ENCODE results near the gene GBGT1.
"Not testable (repeated sequence)": the region's sequence is repeated elsewhere in the genome, so short reads cannot be mapped to it uniquely, and the experiment has no call there.

Gene GBGT1

GRCh38 chr9:133171161-133171961, 7.6 kb upstream of the GBGT1 start:
- H3K4me1 ChIP-seq: no peaks in the 10 kb centered on the region
- no peak overlapping the region for H3K4me3 ChIP-seq
- no peaks in the 10 kb centered on the region for H3K36me3 ChIP-seq
- TF ChIP-seq CTCF (IDR thresholded peaks at IDR 0.05): no peak
- H3K27ac ChIP-seq: no peak overlapping the region
- no peak for DNase-seq
- intact Hi-C loops (cut with DNase I; ENCODE audit: low total_unique reads): no loop called here
- H3K27me3 ChIP-seq: peaks cover 0 to 24% of the 10 kb centered on the region in 2 donors
- H3K9me3 ChIP-seq: no peaks in the 10 kb centered on the region

- TF ChIP-seq CTCF (IDR thresholded peaks at IDR 0.05): no peak
- H3K9me3 ChIP-seq: no peaks in the 10 kb centered on the region
- no peak for DNase-seq
These were observed 7.0 kb upstream of the GBGT1 start for GRCh38 chr9:133170716-133171115.

GRCh38 chr9:133169687-133170086, 6.0 kb upstream of the GBGT1 start:
- H3K27ac ChIP-seq; H3K9me3 ChIP-seq; H3K4me1 ChIP-seq; DNase-seq; H3K4me3 ChIP-seq; intact Hi-C loops (cut with DNase I; ENCODE audit: low total_unique reads); H3K36me3 ChIP-seq: not testable (repeated sequence)
- peaks cover 0 to 26% of the 10 kb centered on the region in 2 donors for H3K27me3 ChIP-seq

More at GRCh38 chr9:133170716-133171115, 7.0 kb upstream of the GBGT1 start:
- no peaks in the 10 kb centered on the region for H3K4me1 ChIP-seq
- no peaks in the 10 kb centered on the region for H3K36me3 ChIP-seq
- intact Hi-C loops (cut with DNase I; ENCODE audit: low total_unique reads): no loop called here
- H3K27ac ChIP-seq: no peak overlapping the region
- H3K27me3 ChIP-seq: peaks cover 0 to 26% of the 10 kb centered on the region in 2 donors
- no peak overlapping the region for H3K4me3 ChIP-seq

- intact Hi-C loops (cut with DNase I; ENCODE audit: low total_unique reads): no loop called here
- no peak for DNase-seq
- no peaks in the 10 kb centered on the region for H3K9me3 ChIP-seq
- H3K27ac ChIP-seq: no peak overlapping the region
- H3K27me3 ChIP-seq: peaks cover 0 to 30% of the 10 kb centered on the region in 2 donors
- H3K4me3 ChIP-seq: no peak overlapping the region
- H3K4me1 ChIP-seq: peaks cover 0 to 2% (median under 1%) of the 10 kb centered on the region in 4 donors
- TF ChIP-seq CTCF (IDR thresholded peaks at IDR 0.05): no peak
- no peaks in the 10 kb centered on the region for H3K36me3 ChIP-seq
These were observed 5.4 kb upstream of the GBGT1 start for GRCh38 chr9:133169102-133169501.

GRCh38 chr9:133168432-133168831, 4.7 kb upstream of the GBGT1 start:
- intact Hi-C loops (cut with DNase I; ENCODE audit: low total_unique reads): no loop called here
- DNase-seq: no peak
- no peak overlapping the region for H3K27ac ChIP-seq
- peaks cover 0 to 36% of the 10 kb centered on the region in 2 donors for H3K27me3 ChIP-seq
- no peak for TF ChIP-seq CTCF (IDR thresholded peaks at IDR 0.05)
- H3K4me3 ChIP-seq: no peak overlapping the region
- peaks cover 0 to 8% (median 6%) of the 10 kb centered on the region in 4 donors for H3K4me1 ChIP-seq
- no peaks in the 10 kb centered on the region for H3K9me3 ChIP-seq
- no peaks in the 10 kb centered on the region for H3K36me3 ChIP-seq

GRCh38 chr9:133167769-133168168, 4.1 kb upstream of the GBGT1 start:
- DNase-seq: no peak
- TF ChIP-seq CTCF (IDR thresholded peaks at IDR 0.05): no peak
- intact Hi-C loops (cut with DNase I; ENCODE audit: low total_unique reads): no loop called here

More at GRCh38 chr9:133167769-133168168, 4.1 kb upstream of the GBGT1 start:
- Histone ChIP-seq H3K4me3 (no peak overlapping the region), H3K36me3 (no peaks in the 10 kb centered on the region), H3K9me3 (no peaks in the 10 kb centered on the region), H3K27ac (no peak overlapping the region), H3K27me3 (peaks cover 0 to 37% of the 10 kb centered on the region in 2 donors), H3K4me1 (peaks cover 0 to 15% (median 13%) of the 10 kb centered on the region in 4 donors)

Data from tibial artery (tissue), 4 donors.